HFFc6 (cell line): ENCODE data around the gene IFI6. TPM values are rescaled to one million over a fixed set of nuclear protein-coding genes. Genes with fewer than 3 reads are reported as not detected.

ENCODE experiments used
- DNase-seq: peaks from one replicate; pipeline ENCODE4 v3.0.0-alpha.2; 2018
- H3K27ac Mint-ChIP-seq: 2 replicates; pipeline ENCODE4 v1.8.0; 2020; ENCODE audit warnings: mild to moderate bottlenecking, mixed read lengths
- H3K27me3 Mint-ChIP-seq: 2 replicates; pipeline ENCODE4 v1.8.0; 2021; ENCODE audit warnings: mild to moderate bottlenecking, moderate library complexity, mixed read lengths; ENCODE audit not compliant: insufficient read depth
- H3K36me3 Mint-ChIP-seq: 2 replicates; pipeline ENCODE4 v1.8.0; 2021; ENCODE audit warnings: low read depth, mixed read lengths
- H3K4me1 Mint-ChIP-seq: 2 replicates; pipeline ENCODE4 v1.8.0; 2020; ENCODE audit warnings: low read depth, mixed read lengths
- H3K4me3 Mint-ChIP-seq: 2 replicates; pipeline ENCODE4 v1.8.0; 2020; ENCODE audit warnings: mild to moderate bottlenecking, moderate library complexity, mixed read lengths
- H3K9me3 Mint-ChIP-seq: 2 replicates; pipeline ENCODE4 v1.8.0; 2020; ENCODE audit warnings: mild to moderate bottlenecking, mixed read lengths
- total RNA-seq, 6 experiments: library from RNA; stranded (reverse); fragmentation: NEBNext Ultra II Directional; extraction: Animal tissue kit (Norgen Biotek cat#: 25700); gene quantifications; 2 replicates in 1 of 6; 3 replicates in 5 of 6; pipeline ENCODE4 v1.2.3, GENCODE V29; 2021
- TF ChIP-seq, protein P1 (sequence below): fragments of 200-600 bp; sonication (generic); IDR thresholded peaks from 2 replicates; pipeline ENCODE4 v1.5.0; 2021; ENCODE audit warnings: antibody characterized with exemption, mild to moderate bottlenecking

Gene IFI6
- total RNA-seq, 6 experiments from 2014 or later = 16.7 to 23.8 (median 20.5) TPM

DNA sequence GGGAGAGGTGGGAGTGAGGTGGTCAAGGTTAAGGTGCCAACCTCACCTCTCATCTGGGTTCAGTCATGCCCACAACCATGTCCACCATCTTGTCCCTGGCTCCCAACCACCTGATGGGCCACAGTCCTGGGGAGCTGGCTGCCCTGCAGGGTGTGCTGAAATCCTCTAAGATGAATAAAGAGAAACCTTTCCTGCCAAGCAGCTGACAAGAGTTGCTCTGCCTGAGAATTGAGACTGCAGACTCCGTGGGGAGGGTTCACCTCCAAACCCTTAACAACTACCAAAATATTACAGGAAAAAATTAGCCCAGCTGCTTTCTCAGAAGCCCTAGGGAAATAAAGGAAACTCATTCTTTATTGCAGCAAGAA is 21.8 kb downstream of the IFI6 start:
- TF ChIP-seq, protein P1, sequence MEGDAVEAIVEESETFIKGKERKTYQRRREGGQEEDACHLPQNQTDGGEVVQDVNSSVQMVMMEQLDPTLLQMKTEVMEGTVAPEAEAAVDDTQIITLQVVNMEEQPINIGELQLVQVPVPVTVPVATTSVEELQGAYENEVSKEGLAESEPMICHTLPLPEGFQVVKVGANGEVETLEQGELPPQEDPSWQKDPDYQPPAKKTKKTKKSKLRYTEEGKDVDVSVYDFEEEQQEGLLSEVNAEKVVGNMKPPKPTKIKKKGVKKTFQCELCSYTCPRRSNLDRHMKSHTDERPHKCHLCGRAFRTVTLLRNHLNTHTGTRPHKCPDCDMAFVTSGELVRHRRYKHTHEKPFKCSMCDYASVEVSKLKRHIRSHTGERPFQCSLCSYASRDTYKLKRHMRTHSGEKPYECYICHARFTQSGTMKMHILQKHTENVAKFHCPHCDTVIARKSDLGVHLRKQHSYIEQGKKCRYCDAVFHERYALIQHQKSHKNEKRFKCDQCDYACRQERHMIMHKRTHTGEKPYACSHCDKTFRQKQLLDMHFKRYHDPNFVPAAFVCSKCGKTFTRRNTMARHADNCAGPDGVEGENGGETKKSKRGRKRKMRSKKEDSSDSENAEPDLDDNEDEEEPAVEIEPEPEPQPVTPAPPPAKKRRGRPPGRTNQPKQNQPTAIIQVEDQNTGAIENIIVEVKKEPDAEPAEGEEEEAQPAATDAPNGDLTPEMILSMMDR = no peak
- peaks cover 28% of the 10 kb centered on the region for H3K4me1 Mint-ChIP-seq
- no peaks in the 10 kb centered on the region; the same call in 1 of the 2 replicates for H3K27me3 Mint-ChIP-seq
- no peaks in the 10 kb centered on the region for H3K9me3 Mint-ChIP-seq
- no peaks in the 10 kb centered on the region for H3K36me3 Mint-ChIP-seq
- DNase-seq = no peak
- H3K4me3 Mint-ChIP-seq = 0 out of 2 replicates have a peak overlapping the region, but pooled peaks have one; percentile 13
- H3K27ac Mint-ChIP-seq = peak overlapping the region; percentile 84

GRCh38 chr1:27649306-27649635 is 22.7 kb downstream of the IFI6 start:
- H3K27ac Mint-ChIP-seq = no peak overlapping the region
- no peak overlapping the region for H3K4me3 Mint-ChIP-seq
- peaks cover 24% of the 10 kb centered on the region for H3K4me1 Mint-ChIP-seq
- no peak for DNase-seq
- H3K9me3 Mint-ChIP-seq = no peaks in the 10 kb centered on the region
- no peaks in the 10 kb centered on the region for H3K27me3 Mint-ChIP-seq
- H3K36me3 Mint-ChIP-seq = no peaks in the 10 kb centered on the region
- TF ChIP-seq, protein P1 = no peak

DNA sequence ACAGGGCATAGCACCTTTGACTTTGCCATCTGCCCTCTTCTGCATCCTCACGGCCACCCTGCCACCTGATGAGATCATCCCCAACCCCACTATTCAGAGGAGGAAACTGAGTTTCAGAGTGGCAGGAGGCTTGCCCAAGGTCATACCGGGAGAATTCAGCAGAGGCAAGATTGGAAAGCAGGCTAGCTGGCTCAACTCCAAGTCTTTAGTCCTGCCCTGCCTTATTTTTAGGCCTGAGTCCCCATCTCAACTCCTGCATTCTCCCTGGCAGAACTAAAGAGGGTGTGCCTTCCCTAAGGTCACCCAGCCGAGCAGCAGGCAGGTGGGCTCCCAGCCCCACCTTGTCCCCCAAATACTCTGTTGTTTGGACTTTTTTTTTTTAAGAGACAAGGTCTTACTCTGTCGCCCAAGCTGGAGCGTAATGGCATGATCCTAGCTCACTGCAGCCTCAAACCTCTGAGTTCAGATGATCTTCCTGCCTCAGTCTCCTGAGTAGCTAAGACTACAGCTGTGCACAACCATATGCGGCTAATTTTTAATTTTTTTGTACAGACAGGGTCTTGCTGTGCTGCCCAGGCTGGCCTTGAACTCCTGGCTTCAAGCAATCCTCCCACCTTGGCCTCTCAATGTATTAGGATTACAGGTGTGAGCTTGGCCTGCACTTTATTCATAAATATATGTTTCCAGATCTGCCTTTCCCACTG is 23.2 kb downstream of the IFI6 start:
- no peak for DNase-seq
- TF ChIP-seq, protein P1 = no peak
- H3K36me3 Mint-ChIP-seq = no peaks in the 10 kb centered on the region
- H3K4me1 Mint-ChIP-seq = peaks cover 24% of the 10 kb centered on the region
- no peaks in the 10 kb centered on the region for H3K9me3 Mint-ChIP-seq
- no peak overlapping the region for H3K4me3 Mint-ChIP-seq
- no peak overlapping the region for H3K27ac Mint-ChIP-seq
- no peaks in the 10 kb centered on the region for H3K27me3 Mint-ChIP-seq

DNA sequence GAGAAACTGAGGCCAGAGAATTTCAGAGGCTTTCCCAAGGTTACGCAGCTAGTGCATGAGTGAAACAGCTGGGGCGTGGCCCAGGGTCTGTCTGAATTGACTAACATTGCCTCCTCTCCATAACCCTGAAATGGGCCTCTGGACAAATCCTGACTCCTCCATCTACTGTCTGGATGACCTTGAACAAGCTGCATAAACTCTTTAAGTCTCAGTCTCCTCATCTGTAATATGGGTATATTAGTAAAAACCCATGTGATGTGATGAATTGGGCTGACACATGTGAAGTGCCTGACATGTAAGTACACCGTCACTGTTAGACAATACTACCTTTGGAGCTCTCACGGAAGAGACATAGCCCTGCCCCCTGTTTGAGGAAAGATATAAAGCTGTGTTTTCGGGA is 24.7 kb downstream of the IFI6 start:
- H3K4me1 Mint-ChIP-seq = peaks cover 22% of the 10 kb centered on the region
- H3K36me3 Mint-ChIP-seq = no peaks in the 10 kb centered on the region
- no peaks in the 10 kb centered on the region for H3K27me3 Mint-ChIP-seq
- H3K4me3 Mint-ChIP-seq = no peak overlapping the region
- H3K27ac Mint-ChIP-seq = no peak overlapping the region
- no peaks in the 10 kb centered on the region for H3K9me3 Mint-ChIP-seq
- no peak for DNase-seq
- TF ChIP-seq, protein P1 = no peak

DNA sequence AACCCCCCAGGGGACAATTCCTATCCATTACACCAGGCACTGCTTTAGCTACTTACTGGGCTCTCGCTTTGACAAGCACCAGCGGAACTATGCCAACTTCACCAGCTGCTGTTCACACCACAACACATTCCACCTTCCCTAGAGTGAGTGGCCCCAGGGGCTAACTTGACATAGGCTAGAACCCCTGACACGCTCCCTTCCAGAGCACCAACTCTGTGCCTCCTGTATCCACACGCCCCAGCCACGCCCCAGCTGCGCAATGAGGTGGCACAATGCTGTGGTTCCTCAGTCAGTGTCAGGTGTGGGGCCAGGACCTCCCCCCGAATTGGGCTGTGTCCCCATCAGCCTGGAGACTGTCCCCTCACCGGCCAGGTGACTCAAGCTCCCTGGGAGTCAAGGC is 25.3 kb downstream of the IFI6 start:
- Mint-ChIP-seq H3K4me3 (no peak overlapping the region), H3K27ac (no peak overlapping the region), H3K36me3 (no peaks in the 10 kb centered on the region), H3K4me1 (peaks cover 16% of the 10 kb centered on the region), H3K9me3 (no peaks in the 10 kb centered on the region), H3K27me3 (peaks cover 2% of the 10 kb centered on the region; the same call in 1 of the 2 replicates)
- DNase-seq = no peak
- TF ChIP-seq, protein P1 = no peak

GRCh38 chr1:27645071-27645415 is 26.9 kb downstream of the IFI6 start:
- H3K4me1 Mint-ChIP-seq = peaks cover 3% of the 10 kb centered on the region
- H3K36me3 Mint-ChIP-seq = no peaks in the 10 kb centered on the region
- no peak for DNase-seq
- TF ChIP-seq, protein P1 = no peak
- no peaks in the 10 kb centered on the region for H3K9me3 Mint-ChIP-seq
- no peak overlapping the region for H3K27ac Mint-ChIP-seq
- H3K4me3 Mint-ChIP-seq = no peak overlapping the region
- peaks cover 2% of the 10 kb centered on the region; the same call in 1 of the 2 replicates for H3K27me3 Mint-ChIP-seq
